HepG2 (cell line): Measurements from ENCODE around the gene GNG4. TPM values are rescaled to one million over a fixed set of nuclear protein-coding genes. Genes with fewer than 3 reads are reported as not detected.

ENCODE experiments used
- HMGXB3 ChIP-seq: sonication (generic); formaldehyde crosslinking; IDR thresholded peaks from 2 replicates; pipeline ENCODE4 v1.4.0; 2020; ENCODE audit warnings: missing genetic modification reagents, borderline replicate concordance
- HOXD1 ChIP-seq: sonication (generic); formaldehyde crosslinking; IDR thresholded peaks from 2 replicates; pipeline ENCODE4 v1.5.0; 2020; ENCODE audit warnings: missing genetic modification reagents
- JARID2 ChIP-seq: sonication (generic); formaldehyde crosslinking; IDR thresholded peaks from 2 replicates; pipeline ENCODE4 v1.8.1; 2023; ENCODE audit warnings: missing genetic modification reagents, inconsistent platforms; ENCODE audit not compliant: insufficient replicate concordance
- KAT8 ChIP-seq: IDR thresholded peaks from 2 replicates; pipeline ENCODE4 v1.6.1; 2016; ENCODE audit warnings: missing genetic modification reagents, missing compliant biosample characterization
- KLF12 ChIP-seq: sonication (generic); formaldehyde crosslinking; IDR thresholded peaks from 2 replicates; pipeline ENCODE4 v1.4.0; 2020; ENCODE audit warnings: missing genetic modification reagents, borderline replicate concordance
- LCORL ChIP-seq, 2 experiments: fragments of 450-650 bp in 1 of 2; sonication (generic) in 1 of 2; formaldehyde crosslinking in 1 of 2; IDR thresholded peaks; 2 replicates each; pipeline versions ENCODE4 v1.5.0 to v1.6.1; 2017 to 2020; ENCODE audit warnings: antibody characterized with exemption in 1 of 2, missing genetic modification reagents in 1 of 2
- NCOR1 ChIP-seq: fragments of 200-600 bp; sonication (generic); IDR thresholded peaks from 2 replicates; pipeline ENCODE4 v1.7.0; 2017; ENCODE audit warnings: antibody characterized with exemption, low read length, borderline replicate concordance
- NR2F2 ChIP-seq: IDR thresholded peaks from 2 replicates; pipeline ENCODE4 v1.6.1; 2012; ENCODE audit warnings: low read depth, inconsistent platforms, borderline replicate concordance
- PPARG ChIP-seq: conservative IDR thresholded peaks from 2 replicates; pipeline ENCODE4 v1.6.1; 2016; ENCODE audit warnings: missing biosample characterization, missing genetic modification reagents
- SRY ChIP-seq: sonication (generic); formaldehyde crosslinking; IDR thresholded peaks from 2 replicates; pipeline ENCODE4 v1.8.0; 2022; ENCODE audit warnings: mild to moderate bottlenecking, missing genetic modification reagents
- TFDP2 ChIP-seq: sonication (generic); formaldehyde crosslinking; IDR thresholded peaks from 2 replicates; pipeline ENCODE4 v1.4.0; 2020; ENCODE audit warnings: missing genetic modification reagents
- THAP11 ChIP-seq: IDR thresholded peaks from 2 replicates; pipeline ENCODE4 v1.6.1; 2016; ENCODE audit warnings: missing biosample characterization, missing genetic modification reagents
- ZMYM3 ChIP-seq: sonication (generic); formaldehyde crosslinking; IDR thresholded peaks from 2 replicates; pipeline ENCODE4 v1.5.1; 2020; ENCODE audit warnings: mild to moderate bottlenecking, missing genetic modification reagents
- ZSCAN20 ChIP-seq: sonication (generic); formaldehyde crosslinking; IDR thresholded peaks from 2 replicates; pipeline ENCODE4 v1.4.0; 2020; ENCODE audit warnings: missing genetic modification reagents, mild to moderate bottlenecking, borderline replicate concordance
- ZSCAN29 ChIP-seq: sonication (generic); formaldehyde crosslinking; conservative IDR thresholded peaks from 2 replicates; pipeline ENCODE4 v1.4.0; 2020; ENCODE audit warnings: mild to moderate bottlenecking, missing genetic modification reagents
- polyA plus RNA-seq, 8 experiments: library from polyadenylated mRNA; depleted of rRNA in 3 of 8; stranded (reverse) in 7 of 8; unstranded in 1 of 8; fragments of >200 nt; fragmentation: Illumina TruSeq in 4 of 8; extraction: Trizol in 4 of 8; gene quantifications; 2 replicates each; pipeline versions ENCODE4 v1.2.1 to v1.2.3, GENCODE V29; 2011 to 2016; ENCODE audit warnings: low read depth in 4 of 8, missing spikeins in 1 of 8, mixed read lengths in 1 of 8; ENCODE audit not compliant: insufficient read depth in 1 of 8
- total RNA-seq, 5 experiments: library from RNA; depleted of rRNA; stranded (reverse); fragments of >200 nt; fragmentation: Illumina TruSeq; extraction: Trizol; gene quantifications; 2 replicates each; pipeline ENCODE4 v1.2.3, GENCODE V29; 2016; ENCODE audit warnings: low read depth in 1 of 5
- TF ChIP-seq, protein P1 (sequence below): sonication (generic); formaldehyde crosslinking; conservative IDR thresholded peaks from 2 replicates; pipeline ENCODE4 v1.8.1; 2023; ENCODE audit warnings: missing genetic modification reagents
- TF ChIP-seq, protein P2 (sequence below): IDR thresholded peaks from 2 replicates; pipeline ENCODE4 v1.6.1; 2016; ENCODE audit warnings: missing genetic modification reagents, missing compliant biosample characterization
- TF ChIP-seq, protein P3 (sequence below): sonication (generic); formaldehyde crosslinking; IDR thresholded peaks from 2 replicates; pipeline ENCODE4 v1.5.0; 2020; ENCODE audit warnings: missing genetic modification reagents
- TF ChIP-seq, protein P4 (sequence below): sonication (generic); formaldehyde crosslinking; IDR thresholded peaks from 2 replicates; pipeline ENCODE4 v1.8.0; 2022; ENCODE audit warnings: mild to moderate bottlenecking, missing genetic modification reagents, borderline replicate concordance

Gene GNG4
- total and polyA plus RNA-seq, 2 of the 13 experiments (the other 11 are each of a cell fraction or from before 2014, with no cell fraction given): 27.1 to 69.5 TPM

- TF ChIP-seq, protein P1, sequence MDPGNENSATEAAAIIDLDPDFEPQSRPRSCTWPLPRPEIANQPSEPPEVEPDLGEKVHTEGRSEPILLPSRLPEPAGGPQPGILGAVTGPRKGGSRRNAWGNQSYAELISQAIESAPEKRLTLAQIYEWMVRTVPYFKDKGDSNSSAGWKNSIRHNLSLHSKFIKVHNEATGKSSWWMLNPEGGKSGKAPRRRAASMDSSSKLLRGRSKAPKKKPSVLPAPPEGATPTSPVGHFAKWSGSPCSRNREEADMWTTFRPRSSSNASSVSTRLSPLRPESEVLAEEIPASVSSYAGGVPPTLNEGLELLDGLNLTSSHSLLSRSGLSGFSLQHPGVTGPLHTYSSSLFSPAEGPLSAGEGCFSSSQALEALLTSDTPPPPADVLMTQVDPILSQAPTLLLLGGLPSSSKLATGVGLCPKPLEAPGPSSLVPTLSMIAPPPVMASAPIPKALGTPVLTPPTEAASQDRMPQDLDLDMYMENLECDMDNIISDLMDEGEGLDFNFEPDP (CRISPR knock-in tag): no peak
- no peak for TF ChIP-seq NCOR1
- TF ChIP-seq ZSCAN29 (CRISPR knock-in tag): no peak; the same call in 1 of the 2 replicates
- no peak for TF ChIP-seq HOXD1 (CRISPR knock-in tag)
- no peak for TF ChIP-seq KLF12 (CRISPR knock-in tag)
- TF ChIP-seq TFDP2: peak; percentile 87
- no peak; the same call in 1 of the 2 replicates for TF ChIP-seq ZMYM3 (CRISPR knock-in tag)
- no peak for TF ChIP-seq SRY (CRISPR knock-in tag)
- peak; percentile 31; the same call in 1 of the 2 replicates for TF ChIP-seq HMGXB3
- TF ChIP-seq, protein P2, sequence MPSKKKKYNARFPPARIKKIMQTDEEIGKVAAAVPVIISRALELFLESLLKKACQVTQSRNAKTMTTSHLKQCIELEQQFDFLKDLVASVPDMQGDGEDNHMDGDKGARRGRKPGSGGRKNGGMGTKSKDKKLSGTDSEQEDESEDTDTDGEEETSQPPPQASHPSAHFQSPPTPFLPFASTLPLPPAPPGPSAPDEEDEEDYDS: peak; percentile 75
- TF ChIP-seq THAP11 (CRISPR knock-in tag): peak; percentile 99
- no peak; the same call in 1 of the 2 replicates for TF ChIP-seq ZSCAN20 (CRISPR knock-in tag)
- TF ChIP-seq, protein P3, sequence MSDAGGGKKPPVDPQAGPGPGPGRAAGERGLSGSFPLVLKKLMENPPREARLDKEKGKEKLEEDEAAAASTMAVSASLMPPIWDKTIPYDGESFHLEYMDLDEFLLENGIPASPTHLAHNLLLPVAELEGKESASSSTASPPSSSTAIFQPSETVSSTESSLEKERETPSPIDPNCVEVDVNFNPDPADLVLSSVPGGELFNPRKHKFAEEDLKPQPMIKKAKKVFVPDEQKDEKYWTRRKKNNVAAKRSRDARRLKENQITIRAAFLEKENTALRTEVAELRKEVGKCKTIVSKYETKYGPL (CRISPR knock-in tag): peak; percentile 21; the same call in 1 of the 2 replicates
- TF ChIP-seq NR2F2: no peak
- no peak for TF ChIP-seq LCORL (IDR thresholded peaks at IDR 0.05)
- TF ChIP-seq LCORL (CRISPR knock-in tag; IDR thresholded peaks at IDR 0.05): peak; percentile 77; the same call in 1 of the 2 replicates
- TF ChIP-seq PPARG: no peak; the same call in 1 of the 2 replicates
- TF ChIP-seq JARID2 (CRISPR knock-in tag): no peak
- TF ChIP-seq, protein P4, sequence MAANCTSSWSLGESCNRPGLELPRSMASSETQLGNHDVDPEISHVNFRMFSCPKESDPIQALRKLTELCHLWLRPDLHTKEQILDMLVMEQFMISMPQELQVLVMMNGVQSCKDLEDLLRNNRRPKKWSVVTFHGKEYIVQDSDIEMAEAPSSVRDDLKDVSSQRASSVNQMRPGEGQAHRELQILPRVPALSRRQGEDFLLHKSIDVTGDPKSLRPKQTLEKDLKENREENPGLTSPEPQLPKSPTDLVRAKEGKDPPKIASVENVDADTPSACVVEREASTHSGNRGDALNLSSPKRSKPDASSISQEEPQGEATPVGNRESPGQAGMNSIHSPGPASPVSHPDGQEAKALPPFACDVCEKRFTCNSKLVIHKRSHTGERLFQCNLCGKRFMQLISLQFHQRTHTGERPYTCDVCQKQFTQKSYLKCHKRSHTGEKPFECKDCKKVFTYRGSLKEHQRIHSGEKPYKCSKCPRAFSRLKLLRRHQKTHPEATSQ (CRISPR knock-in tag): 0 out of 2 replicates have a peak, but pooled peaks have one; percentile 28
- TF ChIP-seq KAT8 (CRISPR knock-in tag): peak; percentile 88
These were observed 144.9 kb downstream of the GNG4 start (continued) for GRCh38 chr1:235504494-235505222.
